GM12874 (cell line): Measurements from ENCODE around the gene RALGAPA1.

ENCODE experiments used
- TF ChIP-seq, protein P1 (sequence below): IDR thresholded peaks from 2 replicates; pipeline ENCODE4 v1.5.1; 2011; ENCODE audit warnings: low read depth, mild to moderate bottlenecking, control low read depth, low read length, moderate library complexity; ENCODE audit not compliant: insufficient read depth

The RALGAPA1 gene

DNA sequence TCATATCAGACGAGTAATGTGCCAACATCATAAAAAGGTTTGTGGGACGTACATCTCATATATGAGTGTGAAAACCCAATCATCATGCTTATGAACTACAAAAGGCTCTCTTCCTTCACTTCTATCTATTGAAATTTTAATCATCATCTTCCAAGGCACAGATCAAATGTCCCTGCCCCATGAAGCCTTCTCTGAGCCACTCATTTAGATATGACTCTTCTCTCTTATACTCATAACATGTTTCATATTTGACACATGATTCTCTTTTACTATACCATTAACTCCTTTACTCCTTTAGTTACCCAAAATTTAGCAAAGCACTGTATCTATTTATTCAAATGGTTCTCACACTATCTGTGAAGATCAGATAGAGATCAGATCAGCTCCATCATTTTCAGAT, 22.2 kb downstream of the RALGAPA1 start:
- TF ChIP-seq, protein P1, sequence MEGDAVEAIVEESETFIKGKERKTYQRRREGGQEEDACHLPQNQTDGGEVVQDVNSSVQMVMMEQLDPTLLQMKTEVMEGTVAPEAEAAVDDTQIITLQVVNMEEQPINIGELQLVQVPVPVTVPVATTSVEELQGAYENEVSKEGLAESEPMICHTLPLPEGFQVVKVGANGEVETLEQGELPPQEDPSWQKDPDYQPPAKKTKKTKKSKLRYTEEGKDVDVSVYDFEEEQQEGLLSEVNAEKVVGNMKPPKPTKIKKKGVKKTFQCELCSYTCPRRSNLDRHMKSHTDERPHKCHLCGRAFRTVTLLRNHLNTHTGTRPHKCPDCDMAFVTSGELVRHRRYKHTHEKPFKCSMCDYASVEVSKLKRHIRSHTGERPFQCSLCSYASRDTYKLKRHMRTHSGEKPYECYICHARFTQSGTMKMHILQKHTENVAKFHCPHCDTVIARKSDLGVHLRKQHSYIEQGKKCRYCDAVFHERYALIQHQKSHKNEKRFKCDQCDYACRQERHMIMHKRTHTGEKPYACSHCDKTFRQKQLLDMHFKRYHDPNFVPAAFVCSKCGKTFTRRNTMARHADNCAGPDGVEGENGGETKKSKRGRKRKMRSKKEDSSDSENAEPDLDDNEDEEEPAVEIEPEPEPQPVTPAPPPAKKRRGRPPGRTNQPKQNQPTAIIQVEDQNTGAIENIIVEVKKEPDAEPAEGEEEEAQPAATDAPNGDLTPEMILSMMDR = no peak

GRCh38 chr14:35783699-35784098, 25.4 kb downstream of the RALGAPA1 start:
- TF ChIP-seq, protein P1 = no peak

GRCh38 chr14:35779368-35779767, 29.7 kb downstream of the RALGAPA1 start:
- TF ChIP-seq, protein P1 = no peak

GRCh38 chr14:35776823-35777222, 32.3 kb downstream of the RALGAPA1 start:
- TF ChIP-seq, protein P1 = no peak

DNA sequence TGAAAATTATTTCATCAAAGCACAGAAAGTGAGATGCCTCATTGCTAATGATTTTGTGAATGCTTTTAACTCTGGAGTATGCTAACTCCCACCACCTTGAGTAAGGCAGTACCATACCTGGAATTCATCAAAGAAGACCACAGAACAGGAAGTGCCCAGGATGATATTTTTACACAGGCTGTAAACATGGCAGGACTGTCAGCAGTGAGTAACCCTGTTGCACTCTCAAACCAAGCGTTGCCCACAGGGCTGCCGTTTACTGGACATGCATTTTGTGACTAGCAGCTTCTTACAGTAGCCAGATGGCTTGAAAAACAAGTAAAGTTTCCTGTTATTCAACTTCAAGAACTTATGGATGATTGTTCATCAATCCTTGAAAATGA, 42.4 kb downstream of the RALGAPA1 start:
- TF ChIP-seq, protein P1 = no peak

GRCh38 chr14:35766036-35766699, 42.9 kb downstream of the RALGAPA1 start:
- TF ChIP-seq, protein P1 = no peak

DNA sequence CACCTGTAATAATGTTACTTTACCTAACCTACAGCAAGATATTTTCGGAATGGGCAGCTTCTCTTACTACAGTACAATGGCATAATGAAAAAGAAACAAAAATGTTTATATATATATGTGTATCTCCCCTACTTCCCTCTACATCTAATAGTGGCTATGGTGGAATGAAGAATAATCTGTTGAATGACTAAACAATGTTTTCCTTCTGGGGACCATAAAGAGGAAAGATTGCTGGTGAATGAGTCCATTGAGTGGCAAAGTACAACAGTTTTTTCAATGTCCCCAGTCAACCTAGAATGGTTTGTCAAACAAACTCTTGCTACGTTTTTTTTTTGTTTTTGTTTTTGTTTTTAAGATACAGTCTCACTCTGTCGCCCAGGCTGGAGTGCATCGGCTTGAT, 47.2 kb downstream of the RALGAPA1 start:
- TF ChIP-seq, protein P1 = no peak
